ENCODE data around the gene BABAM2. TPM values are rescaled to one million over a fixed set of nuclear protein-coding genes. Genes with fewer than 3 reads are reported as not detected.

BABAM2 gene
- total and polyA plus RNA-seq, 9 of the 15 experiments (the other 6 are each of a cell fraction or from before 2014, with no cell fraction given): 10.9 to 37.4 (median 25.6) TPM

GRCh38 chr2:27890924-27891672 is 569 bp downstream of the BABAM2 start (continued):
- TF ChIP-seq HMBOX1 (IDR thresholded peaks at IDR 0.05) (no peak), RREB1 (CRISPR knock-in tag; IDR thresholded peaks at IDR 0.05) (0 out of 2 replicates have a peak, but pooled peaks have one; percentile 6), TOE1 (IDR thresholded peaks at IDR 0.05; ENCODE audit: borderline replicate concordance) (0 out of 2 replicates have a peak, but pooled peaks have one; percentile 40), TOE1 (CRISPR knock-in tag; IDR thresholded peaks at IDR 0.05; ENCODE audit: borderline replicate concordance, low read depth) (peak; percentile 72; the same call in 1 of the 2 replicates), LCOR (CRISPR knock-in tag; IDR thresholded peaks at IDR 0.05) (no peak), MED1 (CRISPR knock-in tag; IDR thresholded peaks at IDR 0.05; ENCODE audit: borderline replicate concordance) (no peak), ZNF277 (CRISPR knock-in tag; IDR thresholded peaks at IDR 0.05; ENCODE audit: borderline replicate concordance) (no peak), ZBTB49 (CRISPR knock-in tag; IDR thresholded peaks at IDR 0.05; ENCODE audit: borderline replicate concordance) (no peak), CTCFL (IDR thresholded peaks at IDR 0.05; ENCODE audit: borderline replicate concordance, insufficient read depth, low read depth, low read length, poor library complexity, severe bottlenecking) (no peak), CREBBP (IDR thresholded peaks at IDR 0.05; ENCODE audit: low read depth, low read length) (no peak), KDM4B (IDR thresholded peaks at IDR 0.05; ENCODE audit: borderline replicate concordance in 2 of 2, low read depth in 1 of 2) (0 out of 4 replicates have a peak, but pooled peaks of 1 of the 2 experiments have one; percentile 33), ZNF282 (CRISPR knock-in tag; IDR thresholded peaks at IDR 0.05) (no peak)
